Measurements from ENCODE around the gene UBR1. TPM values are rescaled to one million over a fixed set of nuclear protein-coding genes. Genes with fewer than 3 reads are reported as not detected.

Gene UBR1
- total RNA-seq, 4 donors from 2014 or later: 23.8 to 56.9 (median 34.0) TPM

- Histone ChIP-seq H3K27me3 (no peaks in the 10 kb centered on the region), H3K4me3 (no peak overlapping the region), H3K4me1 (peaks cover 0 to 7% (median 0%) of the 10 kb centered on the region in 4 donors), H3K9me3 (no peaks in the 10 kb centered on the region), H3K27ac (no peak overlapping the region), H3K36me3 (peaks cover 0 to 31% (median 0%) of the 10 kb centered on the region in 3 donors)
- no peak for DNase-seq
- no peak for TF ChIP-seq CTCF (IDR thresholded peaks at IDR 0.05)
- no peak for TF ChIP-seq POLR2A (IDR thresholded peaks at IDR 0.05)
Measured at GRCh38 chr15:43082509-43082908, 23.3 kb downstream of the UBR1 start.

- H3K4me1 ChIP-seq: peaks cover 0 to 7% (median 0%) of the 10 kb centered on the region in 4 donors
- no peak overlapping the region for H3K27ac ChIP-seq
- H3K27me3 ChIP-seq: no peaks in the 10 kb centered on the region
- H3K4me3 ChIP-seq: no peak overlapping the region
- peaks cover 0 to 31% (median 0%) of the 10 kb centered on the region in 3 donors for H3K36me3 ChIP-seq
- no peak for DNase-seq
- H3K9me3 ChIP-seq: no peaks in the 10 kb centered on the region
- TF ChIP-seq CTCF (IDR thresholded peaks at IDR 0.05) (no peak), POLR2A (IDR thresholded peaks at IDR 0.05) (no peak)
Measured at GRCh38 chr15:43081283-43081682, 24.6 kb downstream of the UBR1 start.

GRCh38 chr15:43071451-43071850 is 34.4 kb downstream of the UBR1 start:
- no peak overlapping the region for H3K4me3 ChIP-seq
- no peak for DNase-seq
- peaks cover 0 to 79% (median 0%) of the 10 kb centered on the region in 3 donors for H3K36me3 ChIP-seq
- H3K9me3 ChIP-seq: no peaks in the 10 kb centered on the region
- TF ChIP-seq POLR2A (IDR thresholded peaks at IDR 0.05): no peak
- TF ChIP-seq CTCF (IDR thresholded peaks at IDR 0.05): no peak
- H3K27me3 ChIP-seq: no peaks in the 10 kb centered on the region
- H3K27ac ChIP-seq: no peak overlapping the region
- no peaks in the 10 kb centered on the region for H3K4me1 ChIP-seq

- no peak overlapping the region for H3K27ac ChIP-seq
- DNase-seq: no peak
- no peaks in the 10 kb centered on the region for H3K4me1 ChIP-seq
- TF ChIP-seq CTCF (IDR thresholded peaks at IDR 0.05) (no peak), POLR2A (IDR thresholded peaks at IDR 0.05) (no peak)
- no peaks in the 10 kb centered on the region for H3K9me3 ChIP-seq
- no peaks in the 10 kb centered on the region for H3K27me3 ChIP-seq
- no peak overlapping the region for H3K4me3 ChIP-seq
- peaks cover 0 to 81% (median 0%) of the 10 kb centered on the region in 3 donors for H3K36me3 ChIP-seq
Measured at GRCh38 chr15:43070893-43071292, 34.9 kb downstream of the UBR1 start.

GRCh38 chr15:43070249-43070648 is 35.6 kb downstream of the UBR1 start:
- Histone ChIP-seq H3K27me3 (no peaks in the 10 kb centered on the region), H3K4me3 (no peak overlapping the region), H3K36me3 (peaks cover 0 to 88% (median 0%) of the 10 kb centered on the region in 3 donors), H3K27ac (no peak overlapping the region), H3K4me1 (no peaks in the 10 kb centered on the region), H3K9me3 (no peaks in the 10 kb centered on the region)
- DNase-seq: no peak
- TF ChIP-seq CTCF (IDR thresholded peaks at IDR 0.05) (no peak), POLR2A (IDR thresholded peaks at IDR 0.05) (no peak)

Measured in Peyer's patch (tissue), 4 donors.